H1 (cell line): ENCODE measurements around the gene MOCS3. TPM values are rescaled to one million over a fixed set of nuclear protein-coding genes. Genes with fewer than 3 reads are reported as not detected.

Experiments
- CEBPB ChIP-seq: IDR thresholded peaks from 2 replicates; pipeline ENCODE4 v1.6.1; 2012; ENCODE audit warnings: low read depth, low read length
- CREB1 ChIP-seq: IDR thresholded peaks from 2 replicates; pipeline ENCODE4 v1.6.1; 2012; ENCODE audit warnings: inconsistent platforms
- E2F6 ChIP-seq: IDR thresholded peaks from 2 replicates; pipeline ENCODE4 v1.6.1; 2012; ENCODE audit warnings: inconsistent platforms
- EP300 ChIP-seq, 2 experiments: IDR thresholded peaks; 1 replicate in 1 of 2; 2 replicates in 1 of 2; pipeline ENCODE4 v1.6.1; 2011 to 2012; ENCODE audit warnings: low read depth in 2 of 2, low read length in 2 of 2, mild to moderate bottlenecking in 2 of 2, borderline replicate concordance in 1 of 2, inconsistent platforms in 1 of 2, moderate library complexity in 1 of 2
- KDM5A ChIP-seq: fragments of 200-600 bp; IDR thresholded peaks from 2 replicates; pipeline ENCODE4 v1.7.1; 2012; ENCODE audit warnings: mild to moderate bottlenecking, low read length, inconsistent platforms, mixed read lengths
- PHF8 ChIP-seq: fragments of 200-600 bp; sonication (generic); conservative IDR thresholded peaks from 2 replicates; pipeline ENCODE4 v1.7.1; 2012; ENCODE audit warnings: low read depth, mild to moderate bottlenecking, inconsistent platforms, low read length, moderate library complexity
- POLR2A ChIP-seq, 2 experiments: IDR thresholded peaks; 1 replicate in 1 of 2; 2 replicates in 1 of 2; pipeline ENCODE4 v1.6.1; 2011; ENCODE audit warnings: low read depth in 2 of 2, low read length in 2 of 2, mild to moderate bottlenecking in 2 of 2; ENCODE audit errors: control extremely low read depth in 1 of 2
- RBBP5 ChIP-seq: IDR thresholded peaks from 2 replicates; pipeline ENCODE4 v1.7.1; 2012; ENCODE audit warnings: low read depth, mild to moderate bottlenecking, inconsistent platforms, low read length, moderate library complexity, borderline replicate concordance
- RXRA ChIP-seq: IDR thresholded peaks from 2 replicates; pipeline ENCODE4 v1.6.1; 2011; ENCODE audit warnings: low read depth, mild to moderate bottlenecking, low read length, moderate library complexity; ENCODE audit not compliant: insufficient read depth
- SIRT6 ChIP-seq: IDR thresholded peaks from one replicate; pipeline ENCODE4 v1.7.1; 2012; ENCODE audit warnings: low read length, inconsistent platforms
- SP1 ChIP-seq: IDR thresholded peaks from 2 replicates; pipeline ENCODE4 v1.6.1; 2011; ENCODE audit warnings: low read depth, low read length
- SRF ChIP-seq: IDR thresholded peaks from 2 replicates; pipeline ENCODE4 v1.6.1; 2011; ENCODE audit warnings: mild to moderate bottlenecking, low read depth, low read length, moderate library complexity
- TAF7 ChIP-seq: optimal IDR thresholded peaks from 2 replicates; pipeline ENCODE3; 2011; ENCODE audit warnings: low read depth, mild to moderate bottlenecking, inconsistent platforms, low read length, moderate library complexity, borderline replicate concordance
- USF2 ChIP-seq: IDR thresholded peaks from 2 replicates; pipeline ENCODE4 v1.6.1; 2011; ENCODE audit warnings: low read length, improper control_type of control experiment
- YY1 ChIP-seq: IDR thresholded peaks from 2 replicates; pipeline ENCODE4 v1.6.1; 2011; ENCODE audit warnings: low read depth, mild to moderate bottlenecking, low read length
- polyA plus RNA-seq, 7 experiments: library from polyadenylated mRNA; depleted of rRNA in 3 of 7; stranded (reverse) in 5 of 7; unstranded in 2 of 7; fragments of >200 nt in 5 of 7; fragments of 200-250 nt in 2 of 7; gene quantifications; 1 replicate in 5 of 7; 2 replicates in 1 of 7; 4 replicates in 1 of 7; pipeline versions ENCODE4 v1.2.1 to v1.2.3, GENCODE V29; 2011 to 2013; ENCODE audit warnings: missing spikeins in 2 of 7, mixed read lengths in 2 of 7
- total RNA-seq: library from RNA; stranded (reverse); fragmentation: NEBNext Ultra II Directional; extraction: Animal tissue kit (Norgen Biotek cat#: 25700); gene quantifications from 2 replicates; pipeline ENCODE4 v1.2.1, GENCODE V29; 2021

MOCS3 gene
- total and polyA plus RNA-seq, 2 of the 8 experiments (the other 6 are each of a cell fraction or from before 2014, with no cell fraction given), result 6.2 to 6.3 TPM

- no peak for TF ChIP-seq E2F6
- TF ChIP-seq SRF, result no peak
- TF ChIP-seq USF2, result no peak
- TF ChIP-seq EP300 (IDR thresholded peaks at IDR 0.05; ENCODE audit: borderline replicate concordance in 1 of 2, low read depth in 2 of 2, low read length in 2 of 2), result no peak
- peak; percentile 68 for TF ChIP-seq CEBPB
- no peak for TF ChIP-seq SP1
- TF ChIP-seq PHF8, result peak; percentile 84
- peak; percentile 92 to 97 for TF ChIP-seq POLR2A (IDR thresholded peaks at IDR 0.05; ENCODE audit: control extremely low read depth in 1 of 2, low read depth in 2 of 2, low read length in 2 of 2)
- no peak for TF ChIP-seq RXRA
- peak; percentile 49 for TF ChIP-seq KDM5A
- peak; percentile 58; the same call in 1 of the 2 replicates for TF ChIP-seq RBBP5
- TF ChIP-seq TAF7, result peak; percentile 99
- no peak for TF ChIP-seq SIRT6
- peak; percentile 75; the same call in 1 of the 2 replicates for TF ChIP-seq YY1
- peak; percentile 84 for TF ChIP-seq CREB1
- TF ChIP-seq, all 59 proteins: peak for 16
Observed at GRCh38 chr20:50957798-50958614, 612 bp upstream of the MOCS3 start, which contains the start of gene DPM1 (continued).
